GM19455 (cell line): ENCODE measurements around the gene BCAS2.

Experiments
- ATAC-seq: cut with Tn5 transposase; IDR thresholded peaks from one replicate; pipeline ENCODE4 v1.9.1; 2021; ENCODE audit not compliant: unreplicated experiment

BCAS2 gene

DNA sequence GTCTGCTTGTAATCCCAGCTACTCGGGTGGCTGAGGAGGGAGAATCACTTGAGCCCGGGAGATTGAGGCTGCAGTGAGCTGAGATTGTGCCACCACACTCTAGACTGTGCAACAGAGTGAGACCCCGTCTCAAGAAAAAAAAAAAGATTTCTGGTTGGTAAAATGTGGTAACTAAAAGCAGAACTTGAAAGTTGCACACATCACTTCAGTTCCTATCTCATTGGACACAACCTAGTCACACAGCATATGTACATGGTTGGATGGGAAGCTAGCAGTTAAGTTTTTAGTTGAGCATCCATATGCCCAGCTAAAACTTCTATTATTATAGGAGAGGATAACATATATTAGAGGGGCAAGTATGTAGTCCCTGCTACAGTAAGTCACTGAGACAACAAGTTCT is 22.1 kb downstream of the BCAS2 start:
- ATAC-seq: no peak

DNA sequence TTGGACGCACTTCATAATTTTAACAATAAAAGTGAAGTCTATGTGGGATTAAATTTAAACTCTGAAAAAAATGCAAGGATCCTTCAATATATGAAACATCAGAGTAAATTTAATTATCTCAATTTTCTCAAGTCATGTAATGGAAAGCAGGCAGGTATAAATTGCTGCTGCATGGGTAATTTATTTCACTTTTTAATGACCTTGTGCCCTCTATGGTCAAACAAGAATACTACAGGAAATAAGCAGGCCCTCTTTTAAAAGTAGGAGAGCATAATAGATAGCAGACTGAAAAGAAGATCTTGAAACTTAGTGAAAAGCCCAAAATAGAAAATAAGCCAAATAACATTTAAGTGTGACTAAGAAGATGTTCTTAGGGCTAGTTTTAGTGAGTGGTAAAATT is 22.9 kb downstream of the BCAS2 start:
- ATAC-seq: no peak

DNA sequence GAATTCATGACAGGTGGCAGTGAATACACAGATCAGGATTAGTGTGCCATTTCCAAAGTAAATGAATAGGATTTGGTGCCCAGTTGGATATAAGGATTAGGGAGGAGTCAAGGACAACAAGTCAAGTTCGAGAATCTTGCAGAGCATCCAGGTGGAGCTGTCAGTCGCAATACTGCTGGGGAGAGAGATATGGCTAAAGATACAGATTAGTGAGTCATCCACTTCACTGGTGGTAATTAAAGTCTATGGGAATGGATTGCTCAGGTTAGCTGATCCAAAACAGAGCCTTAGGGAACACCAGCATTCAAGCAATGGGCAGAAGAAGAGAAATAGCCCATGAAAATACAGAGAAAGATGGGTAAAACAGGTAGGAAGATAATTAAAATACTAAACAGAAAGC is 26.8 kb downstream of the BCAS2 start:
- ATAC-seq: no peak

DNA sequence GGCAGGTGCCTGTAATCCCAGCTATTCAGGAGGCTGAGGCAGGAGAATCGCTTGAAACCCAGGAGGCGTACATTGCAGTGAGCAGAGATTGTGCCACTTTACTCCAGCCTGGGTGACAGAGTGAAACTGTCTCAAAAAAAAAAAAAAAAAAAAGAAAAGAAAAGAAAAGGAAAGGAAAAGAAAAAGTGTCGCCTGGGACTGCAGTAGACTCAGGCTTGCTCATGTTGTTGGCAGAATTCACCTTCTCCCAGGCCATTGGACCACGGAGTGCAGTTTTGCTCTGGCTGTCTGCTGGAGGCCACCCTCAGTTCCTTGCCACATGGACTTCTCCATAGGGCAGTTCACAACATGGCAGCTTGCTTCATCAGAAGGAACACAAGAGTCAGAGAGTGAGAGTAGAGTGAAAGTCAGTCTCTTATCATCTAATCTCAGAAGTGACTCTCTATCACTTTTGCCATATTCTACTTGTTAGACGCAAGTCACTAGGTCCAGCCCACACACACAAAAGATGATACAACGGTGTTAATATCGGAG is 29.2 kb downstream of the BCAS2 start:
- ATAC-seq: no peak

DNA sequence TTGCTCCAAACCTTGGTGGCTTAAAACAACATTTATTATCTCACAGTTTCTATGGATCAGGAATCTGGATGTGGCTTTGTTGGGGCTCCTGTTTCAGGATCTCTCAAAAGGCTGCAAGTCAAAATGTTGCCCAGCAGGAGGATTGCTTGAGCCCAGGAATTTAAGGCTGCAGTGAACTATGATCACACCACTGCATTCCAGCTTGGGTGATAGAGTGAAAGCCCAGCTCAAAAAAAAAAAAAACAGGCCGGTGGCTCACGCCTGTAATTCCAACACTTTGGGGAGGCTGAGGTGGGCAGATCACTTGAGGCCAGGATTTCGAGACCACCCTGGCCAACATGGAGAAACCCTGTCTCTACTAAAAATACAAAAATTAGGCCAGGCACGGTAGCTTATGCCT is 30.0 kb downstream of the BCAS2 start:
- no peak for ATAC-seq

DNA sequence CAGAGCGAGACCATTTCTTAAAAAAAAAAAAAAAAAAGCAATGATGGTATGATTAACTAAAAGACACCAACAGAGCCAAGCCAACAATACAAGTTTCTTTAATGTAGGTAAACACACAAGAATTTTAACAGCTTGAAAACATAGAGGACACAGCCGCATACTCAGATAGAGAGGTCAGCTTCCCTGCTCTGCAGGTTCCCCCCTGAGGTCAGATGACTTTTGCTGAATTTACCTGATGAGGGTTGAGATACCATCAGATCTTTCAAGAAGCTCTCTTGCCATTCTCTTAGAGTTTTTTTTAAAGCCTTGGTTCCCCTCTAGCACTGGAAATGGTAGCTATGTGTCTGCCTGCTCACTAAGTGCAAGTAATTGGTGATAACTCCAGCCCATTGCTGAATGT is 31.1 kb downstream of the BCAS2 start:
- no peak for ATAC-seq

DNA sequence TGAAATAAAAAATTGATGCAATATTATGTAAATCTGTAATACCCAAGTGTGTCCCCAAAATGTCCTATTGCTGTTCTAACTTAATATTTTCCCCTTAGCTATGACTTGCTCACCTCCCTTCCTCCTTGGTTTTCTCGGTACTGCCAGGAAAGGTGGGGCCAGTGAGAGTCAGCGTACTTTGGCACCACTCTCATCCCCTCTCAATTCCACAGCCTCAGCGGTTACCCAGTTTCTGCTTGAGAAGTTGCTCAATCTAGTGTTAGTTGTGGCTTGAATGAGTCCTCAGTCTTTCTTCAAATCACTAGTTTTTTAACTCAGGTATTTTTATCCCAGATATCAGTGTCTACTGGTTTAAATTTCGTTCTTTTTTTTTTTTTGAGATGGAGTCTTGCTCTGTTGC is 32.3 kb downstream of the BCAS2 start:
- ATAC-seq: no peak

DNA sequence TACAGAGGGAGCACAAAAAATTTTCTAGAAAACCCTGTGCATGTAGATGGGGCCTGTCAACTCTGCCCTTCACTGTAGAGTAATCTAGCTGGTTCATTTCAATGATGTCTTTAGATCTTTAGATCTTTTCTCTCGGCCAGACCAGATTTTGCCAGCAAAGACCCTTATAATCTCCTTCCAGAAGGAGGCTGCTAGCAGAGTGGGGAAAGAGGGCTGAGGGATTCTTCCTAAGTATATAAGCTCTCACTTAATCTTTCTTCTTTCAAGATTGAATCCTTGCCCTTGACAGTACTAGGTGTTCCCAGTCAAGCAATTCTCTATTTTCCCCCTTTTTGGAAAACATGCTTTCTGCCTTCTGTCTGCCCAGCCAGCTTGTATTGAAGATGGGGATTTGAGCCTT is 34.3 kb downstream of the BCAS2 start:
- no peak for ATAC-seq

DNA sequence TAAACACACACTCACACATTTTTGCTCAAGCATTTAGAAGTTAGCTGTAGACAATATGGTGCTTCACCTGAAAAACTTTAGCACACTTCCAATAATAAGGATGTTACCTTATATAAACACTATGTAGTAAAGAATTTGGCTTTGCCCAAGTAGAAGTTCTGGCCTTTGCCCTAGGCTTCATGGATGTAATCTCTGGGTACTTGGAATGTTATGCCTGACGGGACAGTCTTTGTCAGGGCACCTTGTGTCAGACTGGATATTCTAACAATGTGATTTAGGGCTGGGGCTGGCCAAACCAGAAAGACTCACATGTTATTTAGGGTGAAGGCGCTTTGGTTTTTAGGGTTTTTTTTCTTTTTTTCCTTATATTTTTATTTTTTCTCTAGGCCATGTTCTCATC is 35.6 kb downstream of the BCAS2 start:
- ATAC-seq: no peak

DNA sequence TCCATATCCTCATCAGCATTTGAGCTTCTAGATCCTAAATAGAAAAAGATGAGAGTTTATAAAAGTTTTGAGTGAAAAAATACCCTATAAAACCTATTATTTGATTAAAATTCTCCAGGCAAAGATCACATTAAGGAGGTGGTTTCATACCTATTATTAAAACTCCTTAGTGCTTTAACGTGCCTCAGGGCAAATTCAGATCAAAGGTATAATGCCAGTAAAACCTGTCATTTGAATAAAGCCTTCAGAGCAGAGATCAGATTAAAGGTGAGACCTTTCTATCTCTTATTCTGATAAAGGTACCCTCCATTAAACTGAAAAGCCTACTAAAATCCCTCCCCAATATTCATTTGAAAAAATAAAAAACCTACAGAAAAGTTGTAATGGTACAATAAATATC is 36.1 kb downstream of the BCAS2 start:
- ATAC-seq: no peak

DNA sequence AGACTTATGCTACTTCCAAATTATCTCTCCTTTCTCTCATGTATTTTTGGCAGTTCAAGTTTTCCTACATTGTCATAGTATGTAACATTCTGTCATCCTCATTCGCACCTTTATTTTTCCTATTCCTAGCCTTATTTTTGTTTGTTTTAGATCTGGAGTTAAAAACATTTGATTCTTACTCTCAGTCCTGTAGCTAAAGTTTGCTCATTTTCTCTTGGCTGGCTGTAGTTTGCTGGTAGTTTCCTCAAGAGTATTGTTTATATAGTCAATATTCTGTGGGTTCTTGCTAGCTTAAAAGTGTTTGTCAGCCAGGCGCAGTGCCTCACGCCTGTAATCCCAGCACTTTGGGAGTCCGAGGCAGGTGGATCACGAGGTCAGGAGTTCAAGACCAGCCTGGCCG is 40.6 kb downstream of the BCAS2 start:
- no peak for ATAC-seq

DNA sequence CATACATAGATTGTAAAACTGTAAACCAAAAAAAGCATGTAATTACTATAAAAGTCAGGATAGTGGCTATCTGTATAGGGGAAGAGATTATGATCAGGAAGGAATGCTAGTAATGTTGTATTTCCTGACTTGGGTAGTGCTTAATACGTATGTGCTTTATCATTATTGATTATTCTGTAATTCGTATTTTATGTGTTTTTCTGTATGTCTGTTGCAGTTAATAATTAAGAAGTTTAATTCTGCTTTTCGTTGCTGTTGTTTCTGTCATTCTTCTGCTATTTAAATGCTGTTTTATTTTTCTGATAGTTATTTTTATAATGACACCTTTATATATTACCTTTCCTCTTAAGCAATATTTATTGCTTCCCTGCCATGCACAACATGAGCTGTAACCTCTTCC is 41.1 kb downstream of the BCAS2 start:
- ATAC-seq: no peak

DNA sequence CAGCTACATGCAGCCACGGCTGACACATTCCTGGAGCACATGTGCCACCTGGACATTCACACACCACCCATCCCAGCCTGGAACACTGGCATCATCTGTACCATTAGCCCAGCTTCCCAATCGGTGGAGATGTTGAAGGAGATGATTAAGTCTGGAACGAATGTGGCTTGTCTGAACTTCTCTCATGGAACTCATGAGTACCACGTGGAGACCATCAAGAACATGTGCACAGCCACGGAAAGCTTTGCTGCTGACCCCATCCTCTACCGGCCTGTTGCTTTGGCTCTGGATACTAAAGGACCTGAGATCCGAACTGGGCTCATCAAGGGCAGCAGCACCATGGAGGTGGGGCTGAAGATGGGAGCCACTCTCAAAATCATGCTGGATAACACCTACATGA is 45.4 kb downstream of the BCAS2 start:
- no peak for ATAC-seq

DNA sequence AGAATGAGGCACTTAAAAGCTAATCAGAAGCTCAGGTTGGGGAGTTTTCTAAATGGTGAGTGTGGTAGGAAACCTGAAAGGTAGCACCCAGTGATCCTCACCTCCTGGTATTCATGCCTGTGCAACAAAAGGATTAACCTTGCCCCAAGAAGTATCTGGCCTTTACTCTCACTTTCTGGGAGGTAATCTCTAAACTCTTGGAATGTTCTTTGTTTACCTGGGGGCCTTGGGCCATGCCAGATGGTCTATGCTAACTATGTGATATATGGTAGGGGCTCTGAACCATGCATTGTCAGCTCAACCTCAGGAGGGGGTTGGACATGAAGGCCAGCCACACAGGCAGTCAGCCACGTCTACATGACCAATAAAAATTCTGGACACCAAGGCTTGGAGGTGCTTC is 46.0 kb downstream of the BCAS2 start:
- ATAC-seq: no peak

DNA sequence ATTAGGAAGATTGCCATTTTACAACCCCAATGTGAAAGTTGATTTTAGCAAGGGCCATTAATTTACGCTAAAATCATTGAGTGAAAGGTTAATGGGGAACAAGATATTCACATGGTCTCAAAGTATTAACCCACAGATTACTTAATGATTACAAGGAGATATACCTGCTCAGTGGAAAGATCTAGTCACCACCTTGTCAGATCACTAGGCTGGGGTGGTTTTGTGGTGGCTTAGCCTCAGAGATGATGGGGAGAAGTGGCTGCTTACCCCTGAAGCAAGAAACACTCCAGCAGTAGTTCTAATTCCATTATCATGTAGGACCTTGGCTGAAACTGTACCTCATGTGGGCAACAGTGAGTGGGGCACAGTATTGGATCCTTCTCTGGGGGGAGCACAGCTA is 50.3 kb downstream of the BCAS2 start:
- ATAC-seq: no peak

DNA sequence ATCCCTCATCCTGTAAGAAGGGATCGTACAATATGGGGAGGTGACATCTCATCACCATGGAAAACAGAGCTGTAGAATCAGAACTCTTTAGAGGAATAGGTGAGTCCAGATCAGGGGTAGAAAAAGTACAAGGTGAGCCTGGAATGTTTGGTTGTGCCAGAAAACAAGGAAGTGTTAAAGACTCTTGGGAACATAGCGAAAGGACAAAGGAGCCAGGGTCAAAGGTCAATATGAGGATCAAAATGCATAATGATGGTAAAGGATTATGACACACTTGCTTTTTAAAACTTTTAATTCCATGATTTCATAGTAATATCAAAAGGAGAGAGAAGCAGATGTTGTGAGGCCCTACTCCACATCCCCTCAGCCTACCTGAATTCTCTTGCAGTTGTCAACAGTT is 51.2 kb downstream of the BCAS2 start:
- no peak for ATAC-seq

DNA sequence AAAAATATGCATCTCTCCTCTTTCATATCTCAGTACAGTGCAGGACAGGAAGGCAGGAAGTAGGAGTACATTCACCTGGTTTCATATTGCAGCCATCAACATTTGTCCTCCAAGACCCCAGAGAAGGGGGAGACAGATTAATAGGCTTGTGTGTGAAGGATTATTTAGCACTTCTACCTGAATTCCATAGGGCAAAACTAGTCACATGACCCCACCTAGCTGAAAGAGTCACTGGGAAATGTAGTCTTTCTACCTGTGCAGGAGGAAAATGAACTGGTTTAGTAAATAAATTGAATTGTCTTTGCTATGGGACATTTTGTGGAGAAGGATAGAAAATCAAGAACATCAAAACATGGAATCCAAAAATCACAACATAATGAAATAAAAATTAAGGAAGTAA is 56.5 kb downstream of the BCAS2 start:
- ATAC-seq: no peak

DNA sequence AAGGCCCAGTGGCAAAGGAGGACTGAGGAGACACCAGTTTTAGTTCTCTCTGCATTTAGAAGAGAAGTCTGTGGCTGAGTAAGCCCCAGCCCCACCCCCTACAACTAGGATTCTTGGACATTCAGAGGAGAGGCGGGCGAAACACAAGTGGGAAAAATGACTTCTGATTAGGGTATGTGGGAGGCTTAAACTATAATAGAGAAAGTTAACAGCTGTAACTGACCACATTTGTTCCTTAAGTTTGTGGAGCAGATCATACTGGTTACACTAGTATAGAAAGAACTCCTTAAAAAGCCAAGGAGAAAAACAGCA is 59.2 kb downstream of the BCAS2 start:
- no peak for ATAC-seq

DNA sequence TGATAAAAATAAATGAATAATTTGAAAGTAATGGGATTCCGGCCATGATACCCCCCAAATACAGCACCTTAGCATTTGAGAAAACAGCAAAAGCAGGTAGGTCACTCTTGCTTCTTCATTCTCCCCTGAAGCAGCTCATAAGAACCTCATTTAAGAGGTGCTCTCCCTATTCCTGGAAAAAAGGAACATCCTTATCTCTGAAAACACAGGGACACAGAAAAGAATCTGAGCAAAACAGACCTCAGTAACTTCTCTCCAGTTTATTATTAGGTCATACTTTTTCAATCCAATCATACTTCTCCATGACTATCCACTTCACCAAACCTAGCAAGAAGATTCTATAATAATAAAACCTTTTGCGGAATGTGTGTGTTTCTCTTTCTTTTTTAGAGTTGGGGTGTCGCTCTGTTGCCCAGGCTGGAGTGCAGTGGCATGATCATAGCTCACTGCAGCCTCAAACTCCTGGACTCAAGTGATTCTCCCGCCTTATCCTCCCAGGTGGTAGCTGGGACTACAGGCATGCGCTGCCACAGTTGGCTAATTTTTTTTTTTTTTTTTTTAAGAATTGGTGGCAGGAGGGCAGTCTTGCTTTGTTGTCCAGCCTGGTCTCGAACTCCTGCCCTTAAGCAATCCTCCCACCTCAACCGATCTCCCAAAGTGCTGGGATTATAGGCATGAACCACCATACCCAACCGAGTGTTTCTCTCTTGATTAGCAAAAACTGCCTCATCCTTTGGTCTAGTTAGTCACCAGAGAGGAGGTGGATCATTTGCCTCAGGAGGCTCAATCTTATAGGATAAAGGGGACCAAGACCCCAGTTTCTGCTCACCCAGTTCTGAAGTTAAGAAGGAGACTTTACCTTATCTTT is 59.8 kb downstream of the BCAS2 start:
- no peak for ATAC-seq
